Activated CD8-positive, alpha-beta memory T cell treated with anti-CD3 and anti-CD28 coated beads, Interleukin-2, amount 10 ng/mL, durations not matched to agents 7 days and 5 days (primary cell): ENCODE results near the gene DARS1. TPM values are rescaled to one million over a fixed set of nuclear protein-coding genes. Genes with fewer than 3 reads are reported as not detected.
"Not testable (repeated sequence)": the region's sequence is repeated elsewhere in the genome, so short reads cannot be mapped to it uniquely, and the experiment has no call there.

Source experiments
- ATAC-seq: fragments of 150-1000 bp; cut with Tn5 transposase; one replicate; pipeline ENCODE4 v1.10.0; 2021; ENCODE audit warnings: moderate library complexity
- CTCF ChIA-PET: fragments of 350-600 bp; sonication (Branson Sonifier 250); formaldehyde crosslinking; loops from one replicate; lab custom pipeline; 2021; ENCODE audit warnings: antibody characterized with exemption; lab: Charles Lee
- DNase-seq: peaks from one replicate; pipeline ENCODE4 v3.0.0-alpha.2; 2020
- H3K27ac Mint-ChIP-seq: one replicate; pipeline ENCODE4 v1.8.0; 2021; ENCODE audit warnings: mild to moderate bottlenecking, mixed read lengths
- H3K27me3 Mint-ChIP-seq: one replicate; pipeline ENCODE4 v1.8.0; 2021; ENCODE audit warnings: mixed read lengths
- H3K36me3 Mint-ChIP-seq: one replicate; pipeline ENCODE4 v1.8.0; 2021; ENCODE audit warnings: mild to moderate bottlenecking, mixed read lengths
- H3K4me1 Mint-ChIP-seq: one replicate; pipeline ENCODE4 v1.8.0; 2021; ENCODE audit warnings: mixed read lengths
- H3K4me3 Mint-ChIP-seq: one replicate; pipeline ENCODE4 v1.8.0; 2021; ENCODE audit warnings: mild to moderate bottlenecking, moderate library complexity, mixed read lengths
- H3K9me3 Mint-ChIP-seq: one replicate; pipeline ENCODE4 v1.8.0; 2022; ENCODE audit warnings: low read depth, mixed read lengths
- total RNA-seq, 2 experiments: library from RNA; stranded (reverse); gene quantifications; one replicate each; pipeline ENCODE4 v1.2.3, GENCODE V29; 2021

DARS1 gene
- total RNA-seq, 2 experiments from 2014 or later = 94.0 to 109 TPM

DNA sequence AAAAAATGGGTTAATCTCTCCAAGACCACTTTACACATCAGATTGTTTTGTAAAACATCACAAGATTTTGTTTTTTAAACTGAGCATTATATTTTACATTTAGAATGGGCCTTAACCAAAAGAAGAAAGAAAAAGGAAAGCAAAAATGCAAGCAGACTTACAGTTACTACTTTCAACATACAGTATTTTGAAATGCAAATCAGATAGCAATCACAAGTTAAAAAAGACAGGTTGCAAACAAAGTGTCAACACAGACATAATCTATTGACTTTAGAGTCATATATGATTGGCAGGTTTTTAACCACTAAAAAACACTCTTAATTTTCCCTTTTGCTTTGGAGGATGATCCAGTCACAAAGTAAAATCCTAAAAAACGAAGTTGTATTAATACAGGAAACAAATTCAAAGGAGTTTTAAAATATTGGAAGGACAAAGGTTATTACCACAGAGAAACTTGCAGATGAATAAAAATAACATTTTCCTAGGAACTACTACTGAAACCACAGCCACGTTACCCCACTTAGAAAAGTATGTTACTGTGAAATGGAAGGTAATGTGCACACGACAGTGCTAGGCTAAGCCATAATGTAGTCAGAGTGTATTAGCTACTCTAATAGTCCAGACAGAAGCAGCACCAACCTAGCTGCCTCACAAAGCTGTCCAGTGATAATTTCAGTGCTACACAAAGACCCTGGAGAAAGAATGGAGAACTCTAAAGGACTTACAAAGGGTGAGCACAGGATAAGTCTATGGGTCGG, 22.9 kb downstream of the DARS1 start:
- peaks cover 46% of the 10 kb centered on the region for H3K4me1 Mint-ChIP-seq
- peak overlapping the region; percentile 77 for H3K27ac Mint-ChIP-seq
- ATAC-seq = peak; percentile 59

GRCh38 chr2:135960656-135961551, 24.5 kb downstream of the DARS1 start:
- Mint-ChIP-seq H3K4me1 (peaks cover 49% of the 10 kb centered on the region), H3K9me3 (no peaks in the 10 kb centered on the region), H3K36me3 (peaks cover 44% of the 10 kb centered on the region), H3K27me3 (no peaks in the 10 kb centered on the region), H3K4me3 (peak overlapping the region; percentile 18), H3K27ac (peak overlapping the region; percentile 77)
- DNase-seq = no peak
- CTCF ChIA-PET = interaction anchor here (1.0 to 1.1 kb wide), 3 partner anchors 11 to 43 kb away, joined by 3 read pairs; no protein-coding TSS in a partner anchor
- ATAC-seq = peak; percentile 79

More for the DNA sequence above, 22.9 kb downstream of the DARS1 start:
- CTCF ChIA-PET = interaction anchor here (0.6 kb wide), 1 partner anchor 9 kb away, joined by 3 read pairs; no protein-coding TSS in a partner anchor
- peak overlapping the region; percentile 30 for H3K4me3 Mint-ChIP-seq
- H3K9me3 Mint-ChIP-seq = no peaks in the 10 kb centered on the region
- DNase-seq = no peak
- peaks cover 44% of the 10 kb centered on the region for H3K36me3 Mint-ChIP-seq
- no peaks in the 10 kb centered on the region for H3K27me3 Mint-ChIP-seq

- Mint-ChIP-seq H3K4me3 (no peak overlapping the region), H3K4me1 (peaks cover 50% of the 10 kb centered on the region), H3K27ac (peak overlapping the region; percentile 77), H3K9me3 (no peaks in the 10 kb centered on the region), H3K36me3 (peaks cover 44% of the 10 kb centered on the region), H3K27me3 (no peaks in the 10 kb centered on the region)
- no peak for DNase-seq
- no peak for ATAC-seq
- CTCF ChIA-PET = interaction anchor here (1.0 to 1.1 kb wide), 3 partner anchors 10 to 42 kb away, joined by 3 read pairs; no protein-coding TSS in a partner anchor
Measured at GRCh38 chr2:135960150-135960549, 25.3 kb downstream of the DARS1 start.

- CTCF ChIA-PET = interaction anchor here (0.7 to 1.2 kb wide), 2 partner anchors 369 to 425 kb away, joined by 3 read pairs; no protein-coding TSS in a partner anchor
- peaks cover 53% of the 10 kb centered on the region for H3K4me1 Mint-ChIP-seq
- not testable (repeated sequence) for ATAC-seq, H3K4me3 Mint-ChIP-seq, DNase-seq, H3K27ac Mint-ChIP-seq, H3K27me3 Mint-ChIP-seq, H3K9me3 Mint-ChIP-seq
- H3K36me3 Mint-ChIP-seq = peaks cover 46% of the 10 kb centered on the region
Measured at GRCh38 chr2:135958927-135959326, 26.5 kb downstream of the DARS1 start.

DNA sequence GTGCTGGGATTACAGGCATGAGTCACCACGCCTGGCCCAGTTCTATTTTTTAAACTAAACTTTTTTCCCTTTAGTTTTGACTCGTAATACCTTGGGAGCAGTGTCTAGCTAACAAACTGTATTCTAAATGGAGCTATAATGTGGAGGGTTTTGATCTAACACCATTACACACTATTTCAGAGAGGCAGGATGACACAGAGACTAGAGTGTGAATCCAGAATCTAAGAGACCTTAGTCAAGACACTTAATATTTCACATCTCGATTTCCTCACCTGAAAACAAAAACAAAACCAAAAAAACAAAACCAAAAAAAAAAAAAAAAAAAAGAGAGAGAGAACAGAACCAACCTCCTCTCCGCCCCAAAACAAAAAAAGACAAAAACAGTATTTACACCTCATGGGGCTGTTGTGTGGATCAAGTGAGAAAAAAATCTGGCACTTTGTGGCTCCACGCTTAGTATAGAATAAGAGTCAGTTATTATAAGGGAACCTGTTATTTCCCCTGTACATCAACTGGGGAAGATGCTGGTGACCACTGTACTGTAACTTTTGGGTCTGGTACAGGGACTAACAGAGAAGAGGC, 31.3 kb downstream of the DARS1 start:
- H3K27me3 Mint-ChIP-seq = no peaks in the 10 kb centered on the region
- H3K4me3 Mint-ChIP-seq = no peak overlapping the region
- peak; percentile 59 for ATAC-seq
- H3K36me3 Mint-ChIP-seq = peaks cover 53% of the 10 kb centered on the region
- peaks cover 33% of the 10 kb centered on the region for H3K4me1 Mint-ChIP-seq
- no peaks in the 10 kb centered on the region for H3K9me3 Mint-ChIP-seq
- H3K27ac Mint-ChIP-seq = peak overlapping the region; percentile 43
- CTCF ChIA-PET = interaction anchor here (0.5 to 0.7 kb wide), 2 partner anchors 8 to 24 kb away, joined by 3 read pairs; no protein-coding TSS in a partner anchor
- DNase-seq = no peak

GRCh38 chr2:135952891-135953290, 32.5 kb downstream of the DARS1 start:
- Mint-ChIP-seq H3K9me3 (no peaks in the 10 kb centered on the region), H3K4me1 (peaks cover 45% of the 10 kb centered on the region), H3K27me3 (no peaks in the 10 kb centered on the region), H3K36me3 (peaks cover 52% of the 10 kb centered on the region), H3K4me3 (no peak overlapping the region), H3K27ac (no peak overlapping the region)
- CTCF ChIA-PET = no interaction called here
- DNase-seq = no peak
- ATAC-seq = no peak

- DNase-seq (no peak), ATAC-seq (no peak)
- H3K27ac Mint-ChIP-seq = no peak overlapping the region
- H3K27me3 Mint-ChIP-seq = no peaks in the 10 kb centered on the region
- peaks cover 53% of the 10 kb centered on the region for H3K4me1 Mint-ChIP-seq
- CTCF ChIA-PET = interaction anchor here (1.0 kb wide), 1 partner anchor 15 kb away, joined by 3 read pairs; no protein-coding TSS in a partner anchor
- H3K9me3 Mint-ChIP-seq = no peaks in the 10 kb centered on the region
- peaks cover 54% of the 10 kb centered on the region for H3K36me3 Mint-ChIP-seq
- no peak overlapping the region for H3K4me3 Mint-ChIP-seq
Measured at GRCh38 chr2:135951041-135951583, 34.3 kb downstream of the DARS1 start.

DNA sequence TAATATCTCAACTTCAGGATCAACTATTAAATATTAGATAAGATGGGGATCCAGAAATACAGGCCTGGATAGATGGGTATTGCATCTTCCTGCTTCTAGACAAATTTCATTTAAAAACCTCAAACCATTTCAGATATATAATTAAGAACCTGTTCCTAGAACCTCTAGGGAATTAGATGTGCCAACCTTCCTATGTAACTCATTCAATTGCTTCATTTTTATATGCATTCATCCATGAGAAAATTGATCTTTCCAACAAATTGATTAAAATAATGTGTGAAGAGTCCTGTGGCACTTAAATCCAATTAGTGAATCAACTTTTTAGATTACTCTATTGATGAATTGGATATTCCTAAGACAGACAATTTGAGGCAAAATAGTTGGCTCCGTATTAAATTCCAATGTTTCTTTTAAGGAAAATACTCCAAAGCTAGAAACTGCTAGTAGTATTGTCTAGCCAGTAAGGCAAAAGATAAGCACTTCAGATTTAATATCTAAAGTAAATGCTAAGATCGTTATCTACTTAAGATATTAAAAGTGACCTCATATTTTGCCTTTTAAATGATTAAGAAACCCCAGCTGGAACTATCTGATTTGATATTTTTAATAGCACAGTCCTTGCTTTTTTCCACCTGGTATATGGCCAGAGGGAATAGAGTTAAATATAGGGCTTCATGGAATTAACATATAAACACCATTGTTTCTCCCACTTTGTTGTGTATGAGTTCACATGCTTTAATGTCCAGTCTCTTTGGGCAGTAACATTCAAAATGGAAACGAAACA, 35.8 kb downstream of the DARS1 start:
- Mint-ChIP-seq H3K27me3 (no peaks in the 10 kb centered on the region), H3K27ac (peak overlapping the region; percentile 24), H3K36me3 (peaks cover 56% of the 10 kb centered on the region), H3K4me1 (peaks cover 54% of the 10 kb centered on the region), H3K4me3 (no peak overlapping the region), H3K9me3 (no peaks in the 10 kb centered on the region)
- ATAC-seq (no peak), DNase-seq (no peak)
- CTCF ChIA-PET = interaction anchor here (1.0 kb wide), 1 partner anchor 11 kb away, joined by 3 read pairs; no protein-coding TSS in a partner anchor

DNA sequence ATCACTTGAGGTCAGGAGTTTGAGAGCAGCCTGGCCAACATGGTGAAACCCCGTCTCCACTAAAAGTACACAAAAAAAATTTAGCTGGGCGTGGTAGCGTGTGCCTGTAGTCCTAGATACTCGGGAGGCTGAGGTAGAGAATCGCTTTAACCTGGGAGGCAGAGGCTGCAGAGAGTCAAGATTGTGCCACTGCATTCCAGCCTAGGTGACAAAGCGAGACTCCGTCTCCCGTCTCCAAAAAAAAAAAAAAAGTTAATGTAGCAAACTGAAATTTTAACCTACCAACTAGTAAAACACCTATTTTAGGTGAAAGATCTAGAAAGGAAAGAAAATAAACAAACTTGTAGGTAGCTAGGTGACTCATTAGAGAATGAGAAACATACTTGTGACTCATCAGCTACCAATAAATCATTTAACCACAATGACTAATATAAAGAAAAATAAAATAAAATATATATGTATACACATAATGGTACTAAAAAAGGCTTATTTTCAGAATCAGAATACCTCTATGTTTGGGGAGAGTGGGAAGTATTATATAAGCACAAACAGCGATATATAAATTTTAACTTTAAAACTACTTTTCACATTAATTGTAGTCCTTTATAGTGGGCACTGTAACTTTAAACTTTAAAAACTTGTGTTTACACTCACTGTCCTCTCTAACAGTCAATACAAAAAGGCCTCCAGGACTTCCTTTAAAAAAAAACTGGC, 36.6 kb downstream of the DARS1 start:
- Mint-ChIP-seq H3K36me3 (peaks cover 55% of the 10 kb centered on the region), H3K27ac (peak overlapping the region; percentile 83), H3K9me3 (no peaks in the 10 kb centered on the region), H3K27me3 (no peaks in the 10 kb centered on the region), H3K4me1 (peaks cover 47% of the 10 kb centered on the region), H3K4me3 (peak overlapping the region; percentile 29)
- DNase-seq (peak; percentile 50), ATAC-seq (peak; percentile 85)
- CTCF ChIA-PET = interaction anchor here (0.8 to 1.4 kb wide), 3 partner anchors 11 to 17 kb away, joined by 3 to 5 read pairs (median 4); no protein-coding TSS in a partner anchor

DNA sequence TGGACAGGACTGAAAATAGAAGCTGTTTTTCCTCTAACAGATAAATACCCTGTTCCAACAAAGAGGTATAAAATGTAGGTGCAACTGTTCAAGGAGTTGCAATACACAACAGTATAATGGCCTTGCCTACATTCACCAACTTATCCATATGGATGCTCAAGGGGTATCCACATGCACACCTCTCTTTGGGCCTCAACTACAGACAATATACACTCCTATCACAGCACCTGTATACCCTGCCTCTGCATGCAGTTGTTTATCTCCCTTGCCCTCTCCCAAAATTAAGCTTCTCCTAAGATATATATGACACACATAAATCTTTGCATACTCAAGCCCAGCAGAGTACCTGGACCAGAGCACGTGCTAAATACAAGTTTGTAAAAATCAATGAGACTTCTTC, 37.3 kb downstream of the DARS1 start:
- ATAC-seq (no peak), DNase-seq (no peak)
- H3K9me3 Mint-ChIP-seq = no peaks in the 10 kb centered on the region
- H3K27me3 Mint-ChIP-seq = no peaks in the 10 kb centered on the region
- CTCF ChIA-PET = interaction anchor here (0.8 to 1.4 kb wide), 4 partner anchors 8 to 16 kb away, joined by 3 to 5 read pairs (median 4); no protein-coding TSS in a partner anchor
- peaks cover 55% of the 10 kb centered on the region for H3K36me3 Mint-ChIP-seq
- H3K4me3 Mint-ChIP-seq = peak overlapping the region; percentile 29
- H3K4me1 Mint-ChIP-seq = peaks cover 47% of the 10 kb centered on the region
- H3K27ac Mint-ChIP-seq = peak overlapping the region; percentile 83

DNA sequence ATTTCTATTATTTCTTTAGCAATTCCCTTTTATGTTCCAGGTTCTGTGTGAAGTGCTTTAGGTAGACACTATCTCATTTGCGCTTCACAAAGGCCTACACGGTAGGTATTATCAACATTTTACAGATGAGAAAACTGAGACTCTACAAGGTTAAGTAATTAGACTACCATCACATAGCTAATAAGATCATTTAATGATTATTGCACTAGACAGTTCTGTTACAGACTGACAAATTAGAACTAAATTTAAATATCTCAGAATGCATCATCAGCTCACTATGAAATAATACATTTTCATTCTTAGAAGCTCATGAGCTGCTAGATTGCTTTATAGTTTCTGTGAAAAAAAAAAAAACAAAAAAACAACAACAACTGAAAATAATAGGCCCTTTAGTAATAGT, 37.9 kb downstream of the DARS1 start:
- Mint-ChIP-seq H3K9me3 (peaks cover 3% of the 10 kb centered on the region), H3K27me3 (no peaks in the 10 kb centered on the region), H3K27ac (no peak overlapping the region), H3K4me1 (peaks cover 47% of the 10 kb centered on the region), H3K36me3 (peaks cover 54% of the 10 kb centered on the region), H3K4me3 (no peak overlapping the region)
- CTCF ChIA-PET = interaction anchor here (1.1 kb wide), 1 partner anchor 9 kb away, joined by 3 read pairs; no protein-coding TSS in a partner anchor
- ATAC-seq = no peak
- DNase-seq = no peak
